ENCODE results near the gene CLEC20A. TPM values are rescaled to one million over a fixed set of nuclear protein-coding genes. Genes with fewer than 3 reads are reported as not detected.

Gene CLEC20A
- total RNA-seq, 1 donor: not detected

- H3K4me3 ChIP-seq (ENCODE audit: low read depth, low read length): no peak overlapping the region
- TF ChIP-seq, protein P1, sequence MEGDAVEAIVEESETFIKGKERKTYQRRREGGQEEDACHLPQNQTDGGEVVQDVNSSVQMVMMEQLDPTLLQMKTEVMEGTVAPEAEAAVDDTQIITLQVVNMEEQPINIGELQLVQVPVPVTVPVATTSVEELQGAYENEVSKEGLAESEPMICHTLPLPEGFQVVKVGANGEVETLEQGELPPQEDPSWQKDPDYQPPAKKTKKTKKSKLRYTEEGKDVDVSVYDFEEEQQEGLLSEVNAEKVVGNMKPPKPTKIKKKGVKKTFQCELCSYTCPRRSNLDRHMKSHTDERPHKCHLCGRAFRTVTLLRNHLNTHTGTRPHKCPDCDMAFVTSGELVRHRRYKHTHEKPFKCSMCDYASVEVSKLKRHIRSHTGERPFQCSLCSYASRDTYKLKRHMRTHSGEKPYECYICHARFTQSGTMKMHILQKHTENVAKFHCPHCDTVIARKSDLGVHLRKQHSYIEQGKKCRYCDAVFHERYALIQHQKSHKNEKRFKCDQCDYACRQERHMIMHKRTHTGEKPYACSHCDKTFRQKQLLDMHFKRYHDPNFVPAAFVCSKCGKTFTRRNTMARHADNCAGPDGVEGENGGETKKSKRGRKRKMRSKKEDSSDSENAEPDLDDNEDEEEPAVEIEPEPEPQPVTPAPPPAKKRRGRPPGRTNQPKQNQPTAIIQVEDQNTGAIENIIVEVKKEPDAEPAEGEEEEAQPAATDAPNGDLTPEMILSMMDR (IDR thresholded peaks at IDR 0.05; ENCODE audit: insufficient read depth, low read length): no peak
- DNase-seq (ENCODE audit: low read depth): no peak
Measured at GRCh38 chr1:178536329-178536728, 39.6 kb upstream of the CLEC20A start.

DNA sequence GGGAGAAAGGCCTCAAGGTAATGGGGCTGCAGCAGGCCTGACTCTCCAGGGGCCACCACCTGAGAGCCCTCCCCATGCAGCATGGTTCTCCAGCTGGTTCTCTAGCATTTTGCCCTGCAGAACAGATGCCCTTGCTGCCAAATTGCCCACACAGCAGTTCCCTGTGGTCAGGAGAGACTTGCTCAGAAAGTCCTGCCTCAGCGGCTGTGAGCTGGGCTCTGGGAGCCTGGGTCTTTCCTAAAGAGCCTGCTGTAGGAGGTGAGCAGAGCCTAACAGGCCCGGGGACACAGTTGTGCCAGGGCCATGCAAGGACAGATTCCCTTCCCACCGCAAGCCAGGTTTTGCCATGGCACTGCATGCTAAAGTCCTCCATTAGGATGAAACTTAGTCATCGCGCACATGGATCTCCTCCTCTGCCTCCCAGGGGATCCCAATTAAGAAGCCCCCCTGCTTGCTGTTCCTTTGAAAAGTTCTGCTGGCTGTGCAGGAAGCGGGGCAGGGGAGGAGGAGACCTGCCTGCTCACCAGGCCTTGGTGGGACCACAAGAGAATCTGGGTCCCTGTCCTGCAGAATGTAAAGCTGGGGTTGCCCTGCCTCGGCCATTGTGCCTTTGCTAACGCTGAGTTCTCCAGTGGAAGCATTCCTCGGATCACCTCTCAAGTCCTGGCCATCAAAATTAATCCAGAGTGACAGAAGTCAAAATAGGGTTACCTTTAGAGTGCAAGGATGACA, 37.5 kb upstream of the CLEC20A start:
- no peak for DNase-seq (ENCODE audit: low read depth)
- TF ChIP-seq, protein P1 (IDR thresholded peaks at IDR 0.05; ENCODE audit: insufficient read depth, low read length): no peak
- no peak overlapping the region for H3K4me3 ChIP-seq (ENCODE audit: low read depth, low read length)

GRCh38 chr1:178533121-178533946, 36.6 kb upstream of the CLEC20A start:
- TF ChIP-seq, protein P1 (IDR thresholded peaks at IDR 0.05; ENCODE audit: insufficient read depth, low read length): no peak
- H3K4me3 ChIP-seq (ENCODE audit: low read depth, low read length): no peak overlapping the region
- DNase-seq (ENCODE audit: low read depth): no peak

DNA sequence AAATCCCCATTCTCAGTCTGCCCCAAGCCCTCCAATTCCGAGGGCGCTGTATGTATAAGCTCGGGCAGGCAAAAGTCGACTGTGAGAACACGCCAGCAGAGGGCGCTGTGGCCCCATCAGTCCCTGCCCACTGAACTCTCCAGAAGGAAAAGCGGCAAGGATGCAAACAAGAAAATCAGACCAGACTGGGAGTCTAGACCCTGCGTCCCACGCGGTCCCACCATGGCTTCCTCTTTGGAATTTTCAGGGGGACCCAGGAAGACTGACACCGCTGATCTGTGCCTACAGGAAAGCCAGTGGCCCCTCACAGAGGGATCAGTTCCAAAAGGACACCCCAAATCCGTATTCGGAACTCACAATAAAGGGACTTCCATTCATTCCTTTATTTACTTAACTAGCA, 35.6 kb upstream of the CLEC20A start:
- H3K4me3 ChIP-seq (ENCODE audit: low read depth, low read length): no peak overlapping the region
- peak; percentile 85 for DNase-seq (ENCODE audit: low read depth)

DNA sequence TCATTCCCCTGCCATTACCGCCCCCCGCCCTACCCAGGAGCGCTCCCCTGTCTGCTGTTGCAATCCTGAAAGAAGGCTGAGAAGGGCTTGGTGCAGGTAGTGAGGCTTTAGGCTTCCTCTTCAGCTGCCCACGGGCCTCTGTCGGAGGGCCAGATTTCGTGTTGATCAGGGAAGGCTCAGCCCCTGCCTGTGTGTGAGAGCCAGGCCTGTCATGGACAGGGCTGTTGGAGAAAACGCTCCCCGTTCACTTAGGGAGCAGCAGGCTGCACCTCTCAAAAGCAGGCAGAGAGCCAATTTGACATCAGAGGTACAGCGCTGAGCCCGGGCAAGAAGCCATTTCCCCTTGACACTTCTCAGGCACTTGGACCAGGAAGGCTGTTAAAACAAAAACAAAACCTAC, 35.1 kb upstream of the CLEC20A start:
- TF ChIP-seq, protein P1 (IDR thresholded peaks at IDR 0.05; ENCODE audit: insufficient read depth, low read length): no peak
- no peak overlapping the region for H3K4me3 ChIP-seq (ENCODE audit: low read depth, low read length)
- no peak for DNase-seq (ENCODE audit: low read depth)

More for the DNA sequence above, 35.6 kb upstream of the CLEC20A start:
- TF ChIP-seq, protein P1 (IDR thresholded peaks at IDR 0.05; ENCODE audit: insufficient read depth, low read length): peak; percentile 88

DNA sequence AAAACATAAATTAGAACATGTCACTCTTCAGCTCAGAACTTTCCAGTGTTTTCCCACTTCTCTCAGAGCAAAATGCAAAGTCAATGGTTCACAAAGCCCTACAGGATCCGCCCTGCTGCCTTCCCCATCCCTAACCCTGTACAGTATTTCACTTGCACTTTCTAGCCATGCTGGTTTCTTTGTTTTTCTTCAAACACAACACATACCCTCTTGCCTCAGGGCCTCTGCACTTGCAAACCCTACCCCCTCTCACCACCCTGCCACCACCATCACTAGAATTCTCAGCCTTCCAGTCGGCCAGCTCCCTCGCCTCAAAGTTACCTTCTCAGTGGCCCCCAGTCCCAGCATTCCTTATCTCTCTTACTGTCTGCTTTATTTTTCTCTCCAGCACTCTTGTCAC, 33.7 kb upstream of the CLEC20A start:
- DNase-seq (ENCODE audit: low read depth): no peak

More for the DNA sequence above, 33.7 kb upstream of the CLEC20A start:
- H3K4me3 ChIP-seq (ENCODE audit: low read depth, low read length): no peak overlapping the region
- TF ChIP-seq, protein P1 (IDR thresholded peaks at IDR 0.05; ENCODE audit: insufficient read depth, low read length): no peak

All from fibroblast of the aortic adventitia (primary cell).